ENCODE measurements around the gene PGAP1. TPM values are rescaled to one million over a fixed set of nuclear protein-coding genes. Genes with fewer than 3 reads are reported as not detected.

Gene PGAP1
- total RNA-seq, 1 experiment from 2014 or later: 7.1 TPM

DNA sequence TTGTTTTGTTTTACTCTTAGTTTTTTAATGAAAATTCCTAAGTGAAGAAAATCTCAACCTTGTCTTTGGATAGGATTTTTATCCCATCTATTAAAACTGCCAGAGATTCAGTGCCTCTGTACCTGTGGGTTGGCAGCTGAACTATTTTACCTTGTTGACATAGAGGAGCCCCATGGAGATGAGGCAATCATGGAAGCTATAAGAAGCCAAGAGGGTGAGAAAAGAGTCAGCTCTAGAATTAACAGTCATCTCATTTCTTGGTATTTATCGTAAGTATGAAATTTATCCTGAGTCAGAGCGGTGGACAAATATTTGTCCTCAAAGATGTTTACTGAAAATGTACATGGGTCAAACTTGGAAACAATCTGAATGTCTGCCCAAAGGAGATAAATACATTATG, 35.8 kb upstream of the PGAP1 start (continued):
- TF ChIP-seq, protein P1, sequence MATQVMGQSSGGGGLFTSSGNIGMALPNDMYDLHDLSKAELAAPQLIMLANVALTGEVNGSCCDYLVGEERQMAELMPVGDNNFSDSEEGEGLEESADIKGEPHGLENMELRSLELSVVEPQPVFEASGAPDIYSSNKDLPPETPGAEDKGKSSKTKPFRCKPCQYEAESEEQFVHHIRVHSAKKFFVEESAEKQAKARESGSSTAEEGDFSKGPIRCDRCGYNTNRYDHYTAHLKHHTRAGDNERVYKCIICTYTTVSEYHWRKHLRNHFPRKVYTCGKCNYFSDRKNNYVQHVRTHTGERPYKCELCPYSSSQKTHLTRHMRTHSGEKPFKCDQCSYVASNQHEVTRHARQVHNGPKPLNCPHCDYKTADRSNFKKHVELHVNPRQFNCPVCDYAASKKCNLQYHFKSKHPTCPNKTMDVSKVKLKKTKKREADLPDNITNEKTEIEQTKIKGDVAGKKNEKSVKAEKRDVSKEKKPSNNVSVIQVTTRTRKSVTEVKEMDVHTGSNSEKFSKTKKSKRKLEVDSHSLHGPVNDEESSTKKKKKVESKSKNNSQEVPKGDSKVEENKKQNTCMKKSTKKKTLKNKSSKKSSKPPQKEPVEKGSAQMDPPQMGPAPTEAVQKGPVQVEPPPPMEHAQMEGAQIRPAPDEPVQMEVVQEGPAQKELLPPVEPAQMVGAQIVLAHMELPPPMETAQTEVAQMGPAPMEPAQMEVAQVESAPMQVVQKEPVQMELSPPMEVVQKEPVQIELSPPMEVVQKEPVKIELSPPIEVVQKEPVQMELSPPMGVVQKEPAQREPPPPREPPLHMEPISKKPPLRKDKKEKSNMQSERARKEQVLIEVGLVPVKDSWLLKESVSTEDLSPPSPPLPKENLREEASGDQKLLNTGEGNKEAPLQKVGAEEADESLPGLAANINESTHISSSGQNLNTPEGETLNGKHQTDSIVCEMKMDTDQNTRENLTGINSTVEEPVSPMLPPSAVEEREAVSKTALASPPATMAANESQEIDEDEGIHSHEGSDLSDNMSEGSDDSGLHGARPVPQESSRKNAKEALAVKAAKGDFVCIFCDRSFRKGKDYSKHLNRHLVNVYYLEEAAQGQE (IDR thresholded peaks at IDR 0.05; ENCODE audit: low read depth): no peak
- TF ChIP-seq EZH2phosphoT487 (IDR thresholded peaks at IDR 0.05; ENCODE audit: borderline replicate concordance): no peak

DNA sequence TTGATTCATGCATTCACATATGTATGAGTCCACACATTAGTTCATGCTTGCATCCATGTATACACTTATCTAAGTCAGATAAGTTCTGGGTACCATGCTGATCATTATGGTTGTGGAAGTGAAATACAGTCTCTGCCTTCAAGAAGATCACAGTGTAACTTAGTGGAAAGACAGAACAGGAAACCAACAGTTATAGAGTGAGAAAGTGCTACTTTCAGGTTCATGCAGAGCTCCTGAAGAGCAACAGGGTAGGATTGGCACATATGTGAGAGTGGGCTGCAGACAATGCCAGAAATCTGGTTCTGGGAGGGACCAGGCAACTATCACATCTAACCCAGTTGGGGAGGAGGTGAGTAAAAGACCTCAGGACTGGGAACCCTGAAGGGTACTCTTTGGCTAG, 35.4 kb upstream of the PGAP1 start:
- Histone ChIP-seq H3K9me2 (ENCODE audit: insufficient read depth) (no peaks in the 10 kb centered on the region), H3K4me2 (ENCODE audit: low read length) (no peak overlapping the region), H3K4me3 (replicated peaks in 1 of 2; ENCODE audit: low read depth in 1 of 2, low read length in 2 of 2) (no peak overlapping the region), H3K27ac (ENCODE audit: low read depth, low read length) (no peak overlapping the region), H3K36me3 (ENCODE audit: control insufficient read depth in 1 of 2, insufficient read depth in 2 of 2, low read length in 2 of 2) (no peaks in the 10 kb centered on the region), H4K20me1 (ENCODE audit: insufficient read depth) (no peaks in the 10 kb centered on the region), H2AFZ (ENCODE audit: low read depth, low read length, poor library complexity, severe bottlenecking) (no peak overlapping the region), H3K4me1 (ENCODE audit: control insufficient read depth in 1 of 2, insufficient read depth in 2 of 2, low read length in 2 of 2) (peaks cover 0 to 4% of the 10 kb centered on the region in 2 experiments; a peak in 1 of 4 replicates), H3K9ac (ENCODE audit: low read length) (no peak overlapping the region), H3K27me3 (ENCODE audit: insufficient read depth, low read length) (no peaks in the 10 kb centered on the region), H3K9me3 (ENCODE audit: control insufficient read depth in 1 of 2, insufficient read depth in 1 of 2, low read depth in 1 of 2, low read length in 2 of 2) (no peaks in the 10 kb centered on the region), H3K79me2 (ENCODE audit: insufficient read depth, low read length) (no peaks in the 10 kb centered on the region)
- intact Hi-C loops (cut with micrococcal nuclease): no loop called here
- ChIA-PET POLR2A (no interaction called here), CTCF (no interaction called here), RAD21 (ENCODE audit: low non-redundant PET in 1 of 2, low total read pairs in 2 of 2, uncharacterized antibody in 2 of 2, unreplicated experiment in 2 of 2) (no interaction called here)
- TF ChIP-seq CBX3 (IDR thresholded peaks at IDR 0.05; ENCODE audit: low read depth) (no peak), ZNF274 (IDR thresholded peaks at IDR 0.05; ENCODE audit: low read depth, low read length) (no peak), SP1 (IDR thresholded peaks at IDR 0.05; ENCODE audit: low read depth) (no peak), ZFX (IDR thresholded peaks at IDR 0.05) (no peak), SIN3A (IDR thresholded peaks at IDR 0.05; ENCODE audit: low read depth) (no peak), EZH2 (IDR thresholded peaks at IDR 0.05) (no peak), RAD21 (IDR thresholded peaks at IDR 0.05; ENCODE audit: low read depth) (no peak), ELF1 (IDR thresholded peaks at IDR 0.05; ENCODE audit: borderline replicate concordance, low read depth) (no peak), JUND (IDR thresholded peaks at IDR 0.05) (no peak), ZBTB33 (IDR thresholded peaks at IDR 0.05; ENCODE audit: extremely low read depth, insufficient replicate concordance, low read length) (no peak)
- TF ChIP-seq, protein P2, sequence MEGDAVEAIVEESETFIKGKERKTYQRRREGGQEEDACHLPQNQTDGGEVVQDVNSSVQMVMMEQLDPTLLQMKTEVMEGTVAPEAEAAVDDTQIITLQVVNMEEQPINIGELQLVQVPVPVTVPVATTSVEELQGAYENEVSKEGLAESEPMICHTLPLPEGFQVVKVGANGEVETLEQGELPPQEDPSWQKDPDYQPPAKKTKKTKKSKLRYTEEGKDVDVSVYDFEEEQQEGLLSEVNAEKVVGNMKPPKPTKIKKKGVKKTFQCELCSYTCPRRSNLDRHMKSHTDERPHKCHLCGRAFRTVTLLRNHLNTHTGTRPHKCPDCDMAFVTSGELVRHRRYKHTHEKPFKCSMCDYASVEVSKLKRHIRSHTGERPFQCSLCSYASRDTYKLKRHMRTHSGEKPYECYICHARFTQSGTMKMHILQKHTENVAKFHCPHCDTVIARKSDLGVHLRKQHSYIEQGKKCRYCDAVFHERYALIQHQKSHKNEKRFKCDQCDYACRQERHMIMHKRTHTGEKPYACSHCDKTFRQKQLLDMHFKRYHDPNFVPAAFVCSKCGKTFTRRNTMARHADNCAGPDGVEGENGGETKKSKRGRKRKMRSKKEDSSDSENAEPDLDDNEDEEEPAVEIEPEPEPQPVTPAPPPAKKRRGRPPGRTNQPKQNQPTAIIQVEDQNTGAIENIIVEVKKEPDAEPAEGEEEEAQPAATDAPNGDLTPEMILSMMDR (IDR thresholded peaks at IDR 0.05 in 2 of 3, conservative IDR thresholded peaks at IDR 0.05 in 1 of 3; ENCODE audit: borderline replicate concordance in 1 of 3, insufficient read depth in 1 of 3, low read depth in 2 of 3, low read length in 2 of 3): no peak
- TF ChIP-seq, protein P1 (IDR thresholded peaks at IDR 0.05; ENCODE audit: low read depth): no peak
- DNase-seq (ENCODE audit: low read depth, low spot score) (no peak), ATAC-seq (no peak)
- no TSS peak for BruUV-seq (replicated peaks)
